Activated naive CD8-positive, alpha-beta T cell treated with anti-CD3 and anti-CD28 coated beads, Interleukin-2, amount 50 U/mL, for 16 hours (primary cell): ENCODE results near the gene SIGLEC6.
"Not testable (repeated sequence)": the region's sequence is repeated elsewhere in the genome, so short reads cannot be mapped to it uniquely, and the experiment has no call there.

ENCODE experiments used
- DNase-seq: peaks from one replicate; pipeline ENCODE4 v3.0.0-alpha.2; 2020; ENCODE audit warnings: low read depth, low spot score

Gene SIGLEC6

GRCh38 chr19:51509823-51510660 lies 21.4 kb downstream of the SIGLEC6 start:
- DNase-seq, result no peak

GRCh38 chr19:51508059-51508733 lies 23.3 kb downstream of the SIGLEC6 start:
- no peak for DNase-seq

GRCh38 chr19:51507640-51508058 lies 23.8 kb downstream of the SIGLEC6 start:
- DNase-seq, result no peak

GRCh38 chr19:51507192-51507591 lies 24.3 kb downstream of the SIGLEC6 start:
- DNase-seq, result no peak

- no peak for DNase-seq
Observed at GRCh38 chr19:51505904-51506303, 25.6 kb downstream of the SIGLEC6 start.

GRCh38 chr19:51503896-51504295 lies 27.6 kb downstream of the SIGLEC6 start:
- DNase-seq, result no peak

GRCh38 chr19:51503286-51503817 lies 28.1 kb downstream of the SIGLEC6 start:
- DNase-seq, result no peak

- no peak for DNase-seq
Observed at GRCh38 chr19:51501594-51502263, 29.7 kb downstream of the SIGLEC6 start, which contains the start of gene SIGLEC12. Gene SIGLEC12 (minus strand): TSS chr19:51501800. CDS start chr19:51501733, 67 bp downstream.

GRCh38 chr19:51500931-51501330 lies 30.5 kb downstream of the SIGLEC6 start:
- DNase-seq, result not testable (repeated sequence)

GRCh38 chr19:51497666-51498065 lies 33.8 kb downstream of the SIGLEC6 start:
- no peak for DNase-seq

- no peak for DNase-seq
Observed at GRCh38 chr19:51493776-51494175, 37.7 kb downstream of the SIGLEC6 start.

GRCh38 chr19:51491586-51491985 lies 39.9 kb downstream of the SIGLEC6 start:
- no peak for DNase-seq

- DNase-seq, result no peak
Observed at GRCh38 chr19:51490676-51491075, 40.8 kb downstream of the SIGLEC6 start.

- DNase-seq, result no peak
Observed at GRCh38 chr19:51489113-51489512, 42.4 kb downstream of the SIGLEC6 start.

- DNase-seq, result no peak
Observed at GRCh38 chr19:51488491-51488890, 43.0 kb downstream of the SIGLEC6 start.

GRCh38 chr19:51485960-51486660 lies 45.4 kb downstream of the SIGLEC6 start:
- DNase-seq, result no peak

- no peak for DNase-seq
Observed at GRCh38 chr19:51480590-51480989, 50.9 kb downstream of the SIGLEC6 start.

- DNase-seq, result no peak
Observed at GRCh38 chr19:51479531-51480331, 51.7 kb downstream of the SIGLEC6 start.

- DNase-seq, result no peak
Observed at GRCh38 chr19:51478381-51479234, 52.9 kb downstream of the SIGLEC6 start, which contains the start of gene CEACAM18. Gene CEACAM18 (plus strand): TSS chr19:51478539.

- DNase-seq, result no peak
Observed at GRCh38 chr19:51477344-51477743, 54.1 kb downstream of the SIGLEC6 start.
